HG03432 (cell line): Measurements from ENCODE around the gene SOX5.

Source experiments
- ATAC-seq: cut with Tn5 transposase; IDR thresholded peaks from one replicate; pipeline ENCODE4 v1.9.1; 2021; ENCODE audit warnings: mild to moderate bottlenecking, moderate library complexity; ENCODE audit not compliant: unreplicated experiment

SOX5 gene

DNA sequence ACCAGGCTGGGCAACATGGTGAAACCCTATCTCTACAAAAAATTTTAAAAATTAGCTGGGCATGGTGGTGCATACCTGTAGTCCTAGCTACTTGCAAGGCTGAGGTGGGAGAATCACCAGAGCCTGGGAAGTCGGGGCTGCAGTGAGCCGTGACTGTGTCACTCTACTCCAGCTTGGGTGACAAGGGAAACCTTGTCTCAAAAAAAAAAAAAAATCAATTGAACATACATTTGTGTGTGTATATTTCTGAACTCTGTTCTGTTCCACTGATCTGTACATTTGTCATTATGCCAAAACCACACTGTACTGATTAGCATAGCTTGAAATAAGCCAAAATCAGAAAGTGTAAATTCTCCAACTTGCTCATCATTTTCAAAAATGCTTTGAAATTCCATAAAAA is 254.6 kb downstream of the SOX5 start:
- ATAC-seq = no peak

DNA sequence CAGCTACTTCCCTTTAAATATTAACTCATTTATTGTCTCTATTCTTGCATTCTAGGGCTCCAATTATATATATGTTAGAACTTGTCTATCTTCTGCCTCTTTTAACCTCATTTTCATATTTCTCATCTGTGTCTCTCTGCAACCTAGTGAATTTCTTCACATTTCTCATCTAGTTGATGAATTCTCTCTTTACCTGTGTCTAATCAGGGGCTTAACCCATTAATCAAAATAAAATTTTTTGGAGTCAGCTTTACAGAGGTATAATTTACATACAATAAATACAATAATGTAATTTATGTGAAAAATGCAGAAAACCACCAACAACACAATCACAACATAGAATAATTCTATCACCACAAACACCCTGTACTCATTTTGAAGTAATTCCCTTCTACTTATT is 255.2 kb downstream of the SOX5 start:
- ATAC-seq = no peak

DNA sequence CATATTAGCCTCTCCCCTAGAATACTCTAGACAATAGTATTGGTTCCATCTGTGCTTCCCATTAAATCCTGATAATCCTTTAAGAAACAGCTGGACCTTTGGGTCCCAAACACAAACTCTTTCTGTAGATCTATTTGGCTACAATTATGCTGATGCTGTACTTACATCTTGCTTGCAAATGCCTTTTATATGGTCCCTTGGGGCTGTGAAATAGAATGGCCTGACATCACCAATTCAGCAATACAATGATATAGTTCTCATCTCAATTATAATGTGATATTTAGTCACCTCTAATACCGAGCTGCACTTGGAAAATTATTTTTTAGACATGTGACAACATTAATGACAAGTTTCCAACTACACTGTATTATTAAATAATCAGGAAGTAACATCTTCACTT is 261.5 kb downstream of the SOX5 start:
- no peak for ATAC-seq

DNA sequence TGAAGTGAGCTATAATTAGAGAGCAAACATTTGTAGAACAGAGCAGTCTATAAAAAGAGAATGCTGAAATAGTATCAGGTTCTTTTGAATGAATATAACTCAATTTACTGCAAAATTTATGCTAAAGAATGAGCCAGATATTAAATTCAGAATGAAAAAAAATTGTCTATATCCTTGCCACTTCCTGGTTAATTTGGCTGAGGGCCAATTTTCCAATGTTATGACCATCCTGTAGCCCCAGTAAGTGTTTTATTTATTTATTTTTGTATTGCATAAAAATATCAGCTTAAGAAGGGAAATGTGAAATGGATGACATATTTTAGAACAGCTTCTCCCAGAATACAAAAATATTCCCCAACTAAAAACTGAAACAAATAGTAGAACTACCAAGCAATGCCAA is 263.4 kb downstream of the SOX5 start:
- ATAC-seq = no peak

DNA sequence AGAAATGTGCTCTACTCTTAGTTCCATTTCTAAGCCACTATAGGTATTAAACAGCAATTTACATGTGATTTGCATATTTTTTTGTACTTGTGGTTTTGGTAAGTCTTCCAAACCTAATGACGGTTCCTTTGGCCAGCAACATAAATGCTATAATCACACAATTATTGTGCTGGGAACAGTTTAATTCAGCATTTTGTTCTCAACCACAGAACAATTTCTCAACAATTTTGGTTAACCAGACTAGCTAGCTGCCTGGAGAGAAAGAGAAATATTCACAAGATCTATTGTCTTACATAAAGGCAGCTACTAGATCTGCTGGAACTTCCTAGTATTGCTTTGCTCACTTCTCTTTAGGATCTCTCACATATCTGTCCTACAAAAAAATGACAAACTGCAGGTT is 265.3 kb downstream of the SOX5 start:
- no peak for ATAC-seq

DNA sequence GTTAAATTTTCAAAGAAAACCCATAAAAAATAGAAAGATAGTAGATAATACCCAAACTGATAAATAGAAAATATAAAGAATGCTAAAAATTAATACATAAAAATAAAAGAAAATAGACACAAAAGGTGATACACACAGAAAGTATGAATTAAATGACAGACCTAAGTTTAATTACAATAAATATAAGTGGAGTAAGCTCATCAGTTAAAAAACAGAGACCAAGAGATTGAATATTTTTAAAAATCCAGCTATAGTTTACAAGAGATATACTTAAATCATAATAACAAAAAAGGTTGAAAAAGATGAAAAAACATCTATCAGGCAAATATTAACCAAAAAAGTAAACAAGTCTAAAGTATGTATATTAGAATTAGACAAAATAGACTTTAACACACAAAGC is 268.2 kb downstream of the SOX5 start:
- no peak for ATAC-seq

DNA sequence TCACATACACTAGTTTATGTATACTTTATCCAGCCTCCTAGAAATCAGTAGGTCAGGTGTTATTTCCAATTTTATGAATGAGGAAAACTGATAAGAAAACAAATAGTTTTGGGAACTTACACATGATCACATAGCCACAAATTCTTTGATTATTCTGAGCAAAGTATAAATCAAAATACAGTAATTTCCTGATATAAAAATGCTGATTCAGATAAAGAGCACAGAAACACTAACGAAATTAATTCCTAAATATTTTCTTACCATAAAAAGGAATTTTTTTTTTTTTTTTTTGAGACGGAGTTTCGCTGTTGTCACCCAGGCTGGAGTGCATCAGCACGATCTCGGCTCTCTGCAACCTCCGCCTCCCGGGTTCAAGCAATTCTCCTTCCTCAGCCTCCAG is 275.4 kb downstream of the SOX5 start:
- no peak for ATAC-seq

DNA sequence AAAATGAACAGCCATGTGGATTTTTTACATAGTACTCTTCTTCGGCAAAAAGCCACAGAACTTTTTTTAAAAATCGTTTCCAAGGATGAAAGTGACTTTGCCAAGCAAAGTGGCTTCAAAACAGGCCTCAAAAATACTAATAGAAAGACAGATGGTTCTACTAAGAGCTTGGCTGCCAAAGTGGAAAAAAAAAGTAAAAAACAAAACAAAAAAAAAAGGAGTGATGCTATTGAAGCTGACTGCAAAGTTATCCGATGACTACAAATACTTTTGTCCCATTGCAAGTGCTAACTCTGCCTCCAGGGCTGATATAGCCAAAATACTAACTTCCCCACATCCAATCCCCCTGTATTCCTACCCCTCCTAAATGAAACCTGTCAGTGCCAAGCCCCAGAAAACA is 277.6 kb downstream of the SOX5 start:
- no peak for ATAC-seq

DNA sequence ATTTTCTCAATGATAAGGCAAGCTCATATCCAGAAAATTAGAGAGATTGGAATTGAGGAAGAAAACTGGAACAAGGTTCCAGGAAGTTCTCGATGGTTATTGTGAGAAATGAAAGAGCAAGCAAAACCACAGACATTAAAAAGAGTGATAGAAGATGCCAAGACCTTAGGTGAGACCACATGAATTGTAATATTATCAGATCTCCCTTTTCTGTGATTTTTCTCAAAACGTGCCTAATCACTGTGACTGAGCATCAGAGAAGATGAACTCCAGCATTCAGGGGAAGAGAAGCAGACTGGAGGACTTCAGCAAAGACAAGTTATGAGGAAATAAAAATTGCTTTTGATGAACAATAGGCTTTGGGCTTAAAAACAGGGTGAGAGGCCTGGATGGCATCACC is 278.8 kb downstream of the SOX5 start:
- no peak for ATAC-seq

DNA sequence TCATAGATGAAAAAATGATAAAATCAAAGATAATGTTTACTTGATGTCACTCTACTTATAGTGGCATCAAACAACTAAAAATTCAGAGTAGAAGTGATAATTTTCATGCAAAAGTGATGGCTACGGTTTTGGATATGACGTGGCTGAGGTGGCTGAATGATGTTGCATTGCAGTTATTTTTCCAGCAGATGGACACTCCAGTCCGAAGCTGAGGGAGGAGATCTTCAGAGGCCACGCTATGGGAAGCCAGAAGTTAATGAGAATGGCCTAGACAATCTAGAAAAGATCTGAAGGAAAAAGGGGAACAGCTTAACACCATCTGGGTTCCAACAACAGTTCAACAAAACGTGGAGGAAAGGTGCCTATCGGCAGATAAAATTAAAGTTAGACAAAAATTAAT is 279.8 kb downstream of the SOX5 start:
- ATAC-seq = no peak

DNA sequence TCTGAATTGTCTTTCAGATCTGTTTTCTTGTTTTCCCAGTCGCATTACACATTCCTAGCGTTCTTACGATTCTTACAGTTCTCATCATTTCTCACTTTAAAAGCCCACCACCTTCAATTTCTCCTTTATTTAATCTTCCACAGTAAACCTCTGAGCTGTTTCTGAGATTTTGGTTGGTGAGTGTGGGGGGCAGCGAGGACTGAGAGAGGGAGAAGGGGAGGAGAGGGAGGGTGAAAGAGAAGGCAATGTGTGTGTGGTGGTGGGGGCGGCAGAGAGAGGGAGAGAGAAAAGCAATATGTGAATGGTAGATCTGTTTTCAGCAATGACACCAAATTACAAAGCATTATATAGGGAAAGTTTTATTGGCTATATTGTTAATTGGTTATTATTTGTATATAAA is 282.6 kb downstream of the SOX5 start:
- ATAC-seq = no peak

DNA sequence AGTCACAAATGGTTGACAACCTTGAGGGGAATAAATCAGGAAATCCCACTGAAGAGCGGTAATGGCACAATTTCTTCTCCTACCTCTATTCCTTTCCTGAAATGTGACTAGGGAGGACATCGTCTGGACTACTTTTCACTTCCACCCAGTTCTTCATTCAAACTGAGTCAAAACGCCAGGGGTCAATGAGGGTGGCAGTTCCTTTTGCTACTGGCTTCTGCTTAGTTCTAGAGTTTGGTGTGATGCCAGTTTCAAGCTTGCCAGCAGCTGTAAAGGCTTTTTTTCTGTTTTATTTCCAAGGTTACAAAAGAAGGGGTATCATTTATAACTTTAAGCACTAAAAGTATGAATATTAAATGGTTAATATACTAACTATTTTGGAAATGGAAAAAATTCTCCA is 286.5 kb downstream of the SOX5 start:
- ATAC-seq = no peak

DNA sequence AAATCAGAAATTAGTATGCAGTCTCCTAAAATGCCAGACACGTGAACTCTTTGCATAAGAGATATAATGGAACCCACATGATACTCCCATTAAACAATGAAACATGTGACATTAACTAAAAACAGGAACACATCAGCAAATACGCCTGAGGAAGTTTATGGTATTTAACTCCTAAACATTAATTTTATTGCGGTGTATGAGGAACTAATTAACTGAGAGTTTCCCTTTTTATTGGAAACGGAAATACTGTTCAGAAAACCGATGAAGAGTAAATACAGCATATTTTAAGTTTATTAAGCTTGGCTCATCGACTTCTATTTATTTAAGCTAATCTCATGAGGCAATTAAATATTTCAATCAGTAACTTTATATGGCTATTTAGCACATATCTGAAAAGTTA is 290.3 kb downstream of the SOX5 start:
- ATAC-seq = no peak

DNA sequence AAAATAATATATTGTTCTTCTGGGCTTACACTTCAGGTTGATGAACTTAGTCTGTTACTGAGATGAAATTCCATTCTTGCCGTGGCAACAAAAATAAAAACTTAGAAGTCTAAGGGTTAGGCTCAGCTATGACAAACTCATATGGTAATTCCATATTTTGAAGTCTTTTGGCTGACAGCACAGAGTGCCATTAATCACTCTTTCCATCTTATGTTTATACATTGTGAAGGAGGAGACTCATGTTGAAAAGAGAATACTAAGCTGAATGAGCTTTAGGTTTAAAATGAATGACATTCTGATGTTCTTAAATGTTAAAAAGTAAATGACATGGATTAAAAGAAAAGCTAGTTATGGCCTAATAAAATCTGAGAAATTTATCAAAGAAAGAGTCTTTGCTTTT is 291.9 kb downstream of the SOX5 start:
- no peak for ATAC-seq

DNA sequence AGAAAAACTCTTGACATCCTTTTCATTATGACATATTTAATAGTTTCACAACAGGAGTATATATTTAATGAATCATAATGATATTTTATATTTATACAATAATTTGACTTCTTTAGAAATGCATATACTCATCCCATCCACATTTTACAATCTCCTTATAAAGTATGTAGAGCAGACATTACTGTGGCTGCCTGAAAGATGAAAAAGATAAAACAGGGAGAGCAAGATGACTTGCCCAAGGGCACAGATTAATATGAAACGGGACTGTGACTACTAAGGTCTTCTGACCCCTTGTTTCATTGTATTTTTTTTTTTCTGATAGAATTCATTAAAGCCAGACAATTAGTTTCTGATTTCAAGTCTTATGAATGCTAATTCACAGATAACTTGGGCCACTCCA is 293.6 kb downstream of the SOX5 start:
- ATAC-seq = no peak

DNA sequence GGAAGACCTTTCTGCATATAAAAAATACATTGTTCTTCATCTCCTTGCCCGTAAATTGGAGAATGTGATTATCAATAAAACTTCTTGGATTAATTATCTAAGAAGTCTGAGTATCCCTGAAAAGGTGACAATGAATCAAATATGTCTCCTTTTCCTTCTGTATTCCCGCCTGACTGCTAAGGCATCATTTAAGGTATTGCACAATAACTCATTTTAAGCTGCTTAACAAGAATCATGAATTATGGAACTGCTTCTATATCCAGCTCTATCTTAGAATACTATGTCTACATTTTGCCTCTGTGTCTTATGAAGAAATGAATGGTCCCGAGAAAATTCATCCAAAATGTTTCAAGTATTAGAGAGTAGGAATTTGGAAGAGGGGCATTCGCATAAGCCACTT is 294.4 kb downstream of the SOX5 start:
- no peak for ATAC-seq

DNA sequence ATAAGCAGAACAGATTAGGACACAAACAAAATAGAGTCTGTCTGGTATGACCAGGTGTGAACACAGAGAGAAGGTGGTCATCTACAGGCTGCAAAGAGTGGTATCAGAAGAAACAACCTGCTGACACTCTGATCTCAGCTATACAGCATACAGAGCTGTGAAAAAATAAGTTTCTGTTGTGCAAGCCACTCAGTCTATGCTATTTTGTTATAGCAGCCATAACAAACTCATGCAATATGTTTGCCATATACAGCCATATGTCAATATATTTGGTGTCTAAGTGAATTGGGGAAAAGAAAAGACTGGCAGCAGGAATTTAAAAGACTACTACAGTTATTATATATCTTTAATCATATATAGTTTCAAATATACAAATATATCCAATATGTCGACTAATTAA is 300.9 kb downstream of the SOX5 start:
- no peak for ATAC-seq

DNA sequence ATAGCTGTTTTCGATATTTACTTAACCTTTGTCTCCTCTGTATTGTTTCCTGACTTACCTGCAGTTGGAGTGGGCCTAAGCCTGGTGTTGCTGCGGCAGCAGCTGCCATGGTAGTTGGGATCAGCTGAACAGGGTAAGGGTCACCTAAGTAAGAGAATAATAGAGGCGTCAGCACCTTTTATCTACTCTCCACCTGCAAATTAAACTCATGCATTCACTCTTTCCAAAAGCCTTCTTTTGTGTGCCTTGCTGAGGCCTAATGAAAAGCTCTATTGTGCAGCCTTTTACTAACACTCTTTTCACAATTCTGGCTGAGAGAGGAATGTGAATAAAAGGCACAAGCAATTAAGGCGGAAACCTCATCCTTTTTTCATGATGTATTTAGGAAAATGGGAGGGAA is 308.7 kb downstream of the SOX5 start:
- no peak for ATAC-seq

DNA sequence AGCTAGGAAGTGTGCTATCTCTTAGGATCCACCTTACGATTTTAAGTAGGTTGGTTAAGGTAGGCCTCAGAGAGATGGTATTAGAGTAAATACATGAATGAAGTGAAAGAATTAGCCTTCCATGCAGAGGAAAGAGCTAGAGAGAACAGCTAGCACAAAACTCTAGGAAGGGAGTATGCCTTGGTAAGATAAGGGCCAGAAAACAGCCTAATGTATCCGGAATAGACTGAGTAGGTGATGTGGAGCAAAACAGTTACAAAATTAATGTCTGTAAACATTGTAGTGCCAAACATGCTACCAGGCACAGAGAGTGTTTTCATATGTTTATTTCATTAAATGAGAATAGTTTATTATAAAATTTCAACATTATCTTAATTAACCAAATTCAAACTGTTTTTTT is 315.1 kb downstream of the SOX5 start:
- no peak for ATAC-seq

DNA sequence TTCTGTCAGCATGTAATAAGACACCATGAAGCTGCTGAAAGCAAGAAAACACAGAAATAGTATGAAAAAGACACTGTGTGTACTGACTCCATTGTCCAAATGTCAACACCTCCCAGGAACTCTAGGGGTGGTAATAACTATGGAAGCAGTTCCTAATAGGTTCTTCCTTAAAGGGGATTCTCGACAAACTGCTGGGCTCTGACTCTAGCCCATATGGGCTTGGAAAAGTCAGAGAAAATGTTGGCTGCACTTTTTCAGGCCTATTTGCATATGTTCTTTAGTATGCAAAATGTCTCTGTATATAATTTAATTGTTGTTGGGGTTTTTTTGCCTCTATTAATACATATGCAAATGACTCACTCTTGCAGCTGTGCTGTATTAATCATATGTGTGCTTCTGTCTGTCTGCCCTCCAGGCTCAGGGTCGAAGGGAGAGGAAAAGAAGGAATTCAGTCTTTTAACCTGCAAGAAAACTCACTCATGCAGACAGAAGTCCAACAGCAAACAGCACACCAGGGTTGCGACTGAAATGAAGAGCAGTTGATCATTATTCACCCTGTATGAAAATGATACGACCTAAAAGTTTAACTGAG is 317.6 kb downstream of the SOX5 start:
- no peak for ATAC-seq

DNA sequence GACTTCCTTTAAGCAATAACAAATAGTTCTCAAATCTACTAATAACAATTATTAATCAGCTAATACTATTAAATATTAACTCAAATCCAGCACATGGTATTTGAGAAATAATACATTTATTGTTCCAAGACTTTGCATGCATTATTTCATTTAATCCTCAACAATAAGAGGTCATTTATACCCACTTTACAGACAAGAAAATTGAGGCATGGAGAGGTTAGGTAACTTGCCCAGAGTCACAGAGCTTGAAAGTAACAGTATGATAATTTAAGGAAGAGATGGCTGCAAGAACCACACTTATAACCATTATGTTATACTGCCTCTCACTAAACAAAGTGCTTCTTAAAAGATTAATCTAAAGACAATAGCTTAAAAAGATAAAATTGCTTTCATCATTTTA is 318.9 kb downstream of the SOX5 start:
- no peak for ATAC-seq

DNA sequence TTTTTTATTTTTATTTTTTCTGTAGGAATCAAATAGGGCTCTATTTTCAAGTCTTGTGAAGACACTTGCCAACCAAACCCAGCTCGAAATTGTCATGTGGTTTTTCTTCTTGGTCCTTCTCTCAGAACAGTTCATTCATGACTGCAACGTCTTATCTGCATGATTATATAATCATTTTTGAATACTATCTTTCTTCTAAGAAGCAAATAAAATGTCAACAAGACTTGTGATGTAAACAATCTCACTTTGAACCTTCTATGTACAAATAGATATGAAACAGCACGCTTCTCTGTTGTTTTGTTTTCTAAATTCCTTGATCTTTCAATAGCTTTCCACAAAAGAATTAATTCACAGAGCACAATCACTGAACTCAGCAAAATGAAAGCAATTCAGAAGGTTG is 320.7 kb downstream of the SOX5 start:
- no peak for ATAC-seq

DNA sequence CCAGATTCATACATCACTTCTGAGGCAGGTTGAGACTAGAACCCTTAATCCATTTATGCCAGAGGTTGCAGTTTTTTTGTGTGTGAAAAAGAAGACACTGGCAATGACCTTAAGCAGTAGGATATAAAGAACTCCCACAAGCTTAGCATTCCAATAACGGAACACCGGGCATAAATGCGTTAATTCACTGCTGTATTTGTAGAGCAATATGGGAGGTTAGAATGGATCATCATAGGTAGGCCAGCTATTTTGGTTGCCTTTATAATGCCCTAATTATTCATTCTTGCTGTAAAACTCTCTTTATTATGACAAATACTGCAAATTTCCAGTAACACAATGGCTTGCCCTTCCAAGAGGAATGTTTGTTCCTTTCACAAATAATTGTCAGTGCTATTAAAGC is 322.7 kb downstream of the SOX5 start:
- ATAC-seq = no peak

DNA sequence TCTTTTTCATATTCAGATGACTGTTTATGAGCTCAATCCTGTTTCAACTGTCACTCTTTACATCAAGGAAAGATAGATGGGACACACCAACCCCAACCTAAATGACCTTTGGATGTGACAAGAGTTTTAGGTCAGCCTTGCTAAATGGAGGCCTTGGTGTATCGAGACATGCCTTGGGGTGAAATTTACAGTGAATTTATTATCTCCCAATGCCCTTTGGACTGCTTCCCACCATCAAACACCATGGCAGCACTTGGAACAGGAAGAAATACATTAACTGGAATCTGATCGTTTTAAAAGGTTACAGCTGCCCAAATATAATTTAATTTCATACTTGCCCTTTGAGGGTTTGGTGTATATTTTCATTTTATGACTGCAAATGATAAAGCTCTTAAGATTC is 327.6 kb downstream of the SOX5 start:
- no peak for ATAC-seq
